Liver (tissue), 3 donors: ENCODE results near the gene KCNJ10.

Source experiments
- ATF3 ChIP-seq: IDR thresholded peaks from 2 replicates; pipeline ENCODE4 v1.6.1; 2016; ENCODE audit warnings: antibody characterized with exemption
- CTCF ChIP-seq: fragments of 150-350 bp; IDR thresholded peaks from 2 replicates; pipeline ENCODE4 v1.5.1; 2017; ENCODE audit warnings: improper control_type of control experiment, low read depth, low read length; ENCODE audit not compliant: missing input control
- EGR1 ChIP-seq, 2 donors: IDR thresholded peaks; 2 replicates each; pipeline ENCODE4 v1.6.1; 2016 to 2018; ENCODE audit warnings: antibody characterized with exemption in 2 of 2, low read depth in 2 of 2
- FOXA1 ChIP-seq: IDR thresholded peaks from 2 replicates; pipeline ENCODE4 v1.6.1; 2016; ENCODE audit warnings: antibody characterized with exemption
- GABPA ChIP-seq, 2 donors: IDR thresholded peaks in 1 of 2; conservative IDR thresholded peaks in 1 of 2; 2 replicates each; pipeline ENCODE4 v1.6.1; 2016; ENCODE audit warnings: antibody characterized with exemption in 2 of 2, mild to moderate bottlenecking in 1 of 2, moderate library complexity in 1 of 2
- JUND ChIP-seq, 2 donors: IDR thresholded peaks; 2 replicates each; pipeline ENCODE4 v1.6.1; 2016; ENCODE audit warnings: antibody characterized with exemption in 2 of 2
- MAX ChIP-seq: IDR thresholded peaks from 2 replicates; pipeline ENCODE4 v1.6.1; 2016; ENCODE audit warnings: antibody characterized with exemption
- REST ChIP-seq: IDR thresholded peaks from 2 replicates; pipeline ENCODE4 v1.6.1; 2016; ENCODE audit warnings: antibody characterized with exemption, mild to moderate bottlenecking
- RXRA ChIP-seq, 2 donors: IDR thresholded peaks; 2 replicates each; pipeline ENCODE4 v1.6.1; 2017 to 2018; ENCODE audit warnings: antibody characterized with exemption in 2 of 2, mild to moderate bottlenecking in 1 of 2
- SP1 ChIP-seq: IDR thresholded peaks from 2 replicates; pipeline ENCODE4 v1.6.1; 2018; ENCODE audit warnings: antibody characterized with exemption, mild to moderate bottlenecking
- TAF1 ChIP-seq: conservative IDR thresholded peaks from 2 replicates; pipeline ENCODE4 v1.6.1; 2016; ENCODE audit warnings: antibody characterized with exemption, mild to moderate bottlenecking
- YY1 ChIP-seq: IDR thresholded peaks from 2 replicates; pipeline ENCODE4 v1.6.1; 2016; ENCODE audit warnings: antibody characterized with exemption, mild to moderate bottlenecking
- ZBTB33 ChIP-seq: IDR thresholded peaks from 2 replicates; pipeline ENCODE4 v1.6.1; 2016; ENCODE audit warnings: antibody characterized with exemption
- donor health status: healthy.
- donor health status: healthy.

- no peak for TF ChIP-seq TAF1
- no peak for TF ChIP-seq CTCF
- TF ChIP-seq YY1: no peak
- no peak for TF ChIP-seq RXRA (IDR thresholded peaks at IDR 0.05)
- no peak for TF ChIP-seq GABPA (IDR thresholded peaks at IDR 0.05 in 1 of 2, conservative IDR thresholded peaks at IDR 0.05 in 1 of 2)
- no peak for TF ChIP-seq MAX
- TF ChIP-seq SP1: no peak
- no peak for TF ChIP-seq ZBTB33
- no peak for TF ChIP-seq EGR1 (IDR thresholded peaks at IDR 0.05; ENCODE audit: low read depth in 2 of 2)
- no peak for TF ChIP-seq REST
- no peak for TF ChIP-seq JUND (IDR thresholded peaks at IDR 0.05)
- TF ChIP-seq ATF3: no peak
- no peak for TF ChIP-seq FOXA1
Observed at GRCh38 chr1:160058087-160058486, 11.9 kb downstream of the KCNJ10 start.
